Epithelial cell of esophagus (primary cell): Measurements from ENCODE around the gene RNF146.
A peak's percentile ranks its signal among the peaks of the same experiment; 100 is the strongest.

Experiments used
- DNase-seq: peaks from one replicate; pipeline ENCODE4 v3.0.0; 2010; ENCODE audit warnings: low read depth
- H3K4me3 ChIP-seq: 2 replicates; pipeline ENCODE4 v1.5.1; 2011; ENCODE audit warnings: mild to moderate bottlenecking, low read length, control low read depth
- CTCF ChIP-seq: IDR thresholded peaks from 2 replicates; pipeline ENCODE4 v1.5.1; 2011; ENCODE audit warnings: low read depth, mild to moderate bottlenecking, low read length, control low read depth, inconsistent platforms; ENCODE audit not compliant: insufficient read depth; ENCODE audit errors: missing control alignments

RNF146 gene

GRCh38 chr6:127267646-127268625, 1.3 kb downstream of the RNF146 start:
- no peak for TF ChIP-seq CTCF
- DNase-seq: peak; percentile 28
- H3K4me3 ChIP-seq: peak overlapping the region; percentile 72

- no peak for TF ChIP-seq CTCF
- DNase-seq: no peak
- H3K4me3 ChIP-seq: no peak overlapping the region
Observed at GRCh38 chr6:127272576-127272975, 5.9 kb downstream of the RNF146 start.

- H3K4me3 ChIP-seq: no peak overlapping the region
- no peak for TF ChIP-seq CTCF
- DNase-seq: no peak
Observed at GRCh38 chr6:127273499-127273898, 6.8 kb downstream of the RNF146 start.

GRCh38 chr6:127276331-127276730, 9.7 kb downstream of the RNF146 start:
- no peak for DNase-seq
- no peak overlapping the region for H3K4me3 ChIP-seq
- no peak for TF ChIP-seq CTCF

GRCh38 chr6:127277878-127278843, 11.5 kb downstream of the RNF146 start:
- H3K4me3 ChIP-seq: no peak overlapping the region
- no peak for DNase-seq
- TF ChIP-seq CTCF: no peak

GRCh38 chr6:127279815-127280214, 13.2 kb downstream of the RNF146 start:
- no peak overlapping the region for H3K4me3 ChIP-seq
- TF ChIP-seq CTCF: no peak
- DNase-seq: no peak
